Endometrial microvascular endothelial cells (primary cell): ENCODE data around the gene FAM47B. TPM values are rescaled to one million over a fixed set of nuclear protein-coding genes. Genes with fewer than 3 reads are reported as not detected.

Experiments used
- in situ Hi-C: cut with HindIII; loops from 2 replicates; pipeline ENCODE4 v1.10.0; 2017; ENCODE audit warnings: low sequenced_read_pairs, low pct_unique_long_range_greater_than_20kb; ENCODE audit errors: inconsistent ontology term
- total RNA-seq: library from RNA; depleted of rRNA; stranded (reverse); fragments of >200 nt; gene quantifications from one replicate; pipeline ENCODE4 v1.2.3, GENCODE V29; 2015; ENCODE audit errors: inconsistent ontology term

Gene FAM47B
- total RNA-seq, result not detected

DNA sequence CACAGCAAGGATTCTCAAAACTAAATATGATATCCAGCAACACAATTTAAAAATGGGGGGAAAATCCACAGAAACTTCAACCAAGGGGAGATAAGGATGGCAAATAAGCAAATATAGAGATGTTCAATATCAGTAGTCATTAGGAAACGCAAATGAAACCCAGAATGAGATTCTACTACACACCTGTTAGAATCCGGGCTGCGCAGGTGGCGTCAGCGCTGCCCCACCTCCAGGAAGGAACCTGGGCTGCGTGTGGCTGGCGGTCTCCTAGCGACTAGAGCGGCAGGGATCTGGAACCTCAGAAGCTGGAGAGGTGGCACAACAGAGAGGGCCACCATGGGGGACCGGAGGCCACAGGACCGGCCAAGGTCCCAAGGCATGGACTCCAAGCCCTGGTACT lies at the start of gene FAM47B:
Gene FAM47B, plus strand, starts transcription at position 301 of the 400 bp plus-strand sequence. Its CDS starts 36 bp downstream, at position 337.
- in situ Hi-C loops, result no loop called here

GRCh38 chrX:34893741-34894140 lies 48.9 kb upstream of the FAM47B start:
- in situ Hi-C loops, result no loop called here

DNA sequence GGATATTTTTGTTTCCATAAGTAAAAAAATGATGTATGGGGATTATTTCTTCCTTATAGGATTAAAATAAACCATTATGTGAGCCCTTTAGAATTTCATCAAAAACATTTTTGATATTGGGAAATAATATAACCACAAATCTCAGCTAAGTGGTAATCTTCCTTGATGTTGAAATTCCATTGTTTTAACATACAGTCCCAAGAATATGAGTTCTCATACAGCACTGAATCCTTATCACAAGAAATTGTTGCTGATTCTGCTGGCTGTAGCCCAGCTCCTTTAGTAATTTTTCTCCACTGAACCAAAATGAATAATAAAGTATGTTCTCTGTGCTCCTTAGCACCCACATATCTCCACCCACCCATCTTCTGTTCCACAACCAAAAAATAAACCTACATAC lies 41.9 kb upstream of the FAM47B start:
- in situ Hi-C loops, result no loop called here

DNA sequence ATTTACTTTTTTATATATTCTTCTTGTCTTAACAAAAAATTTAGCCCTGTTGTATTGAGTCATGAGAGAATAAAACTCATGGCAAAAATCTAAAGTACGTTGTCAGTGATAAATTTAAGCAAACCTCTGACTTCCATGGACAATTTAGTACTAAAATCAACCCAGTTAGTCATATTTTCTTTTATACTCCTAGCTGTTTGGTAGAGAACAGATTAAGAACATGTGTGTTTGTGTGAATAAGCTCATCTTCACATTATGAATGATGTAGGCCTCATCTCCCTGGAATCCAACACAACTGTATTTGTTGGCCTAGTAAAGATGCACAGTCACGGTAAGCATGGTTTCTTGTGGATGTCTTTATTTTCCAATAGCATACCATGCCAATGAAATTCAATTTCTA lies 40.8 kb upstream of the FAM47B start:
- in situ Hi-C loops, result no loop called here

DNA sequence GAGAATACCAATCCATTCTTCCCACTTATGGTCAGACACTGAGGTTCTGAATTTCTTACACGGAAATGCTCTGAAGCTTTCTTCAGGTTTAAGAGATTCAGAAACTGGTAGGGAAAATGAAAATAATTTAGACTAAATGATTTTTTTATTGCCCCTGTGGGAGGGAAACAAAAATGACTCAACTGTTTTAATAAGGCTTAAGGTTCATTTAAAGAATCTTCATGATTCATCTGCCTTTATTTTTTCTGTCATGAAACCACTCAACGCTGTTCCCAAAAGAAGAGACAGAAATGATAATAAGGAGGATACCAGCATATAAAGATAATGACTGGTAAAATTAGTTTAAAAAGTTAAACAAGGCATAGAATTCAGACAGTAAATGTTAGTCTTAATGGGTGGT lies 39.3 kb upstream of the FAM47B start:
- in situ Hi-C loops, result no loop called here

DNA sequence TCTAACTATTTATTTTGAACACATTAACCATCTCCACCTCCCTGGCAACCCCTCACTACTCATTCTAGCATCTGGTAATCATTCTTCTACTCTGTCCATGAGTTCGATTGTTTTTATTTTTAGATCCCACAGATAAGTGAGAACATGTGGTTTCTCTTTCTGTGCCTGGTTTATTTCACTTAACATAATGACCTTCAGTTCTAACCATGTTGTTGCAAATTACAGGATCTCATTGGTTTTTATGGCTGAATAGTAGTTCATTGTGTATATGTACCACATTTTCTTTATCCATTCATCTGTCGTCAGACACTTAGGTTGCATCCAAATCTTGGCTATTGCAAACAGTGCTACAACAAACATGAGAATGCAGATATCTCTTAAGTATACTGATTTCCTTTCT lies 33.4 kb upstream of the FAM47B start:
- in situ Hi-C loops, result no loop called here

DNA sequence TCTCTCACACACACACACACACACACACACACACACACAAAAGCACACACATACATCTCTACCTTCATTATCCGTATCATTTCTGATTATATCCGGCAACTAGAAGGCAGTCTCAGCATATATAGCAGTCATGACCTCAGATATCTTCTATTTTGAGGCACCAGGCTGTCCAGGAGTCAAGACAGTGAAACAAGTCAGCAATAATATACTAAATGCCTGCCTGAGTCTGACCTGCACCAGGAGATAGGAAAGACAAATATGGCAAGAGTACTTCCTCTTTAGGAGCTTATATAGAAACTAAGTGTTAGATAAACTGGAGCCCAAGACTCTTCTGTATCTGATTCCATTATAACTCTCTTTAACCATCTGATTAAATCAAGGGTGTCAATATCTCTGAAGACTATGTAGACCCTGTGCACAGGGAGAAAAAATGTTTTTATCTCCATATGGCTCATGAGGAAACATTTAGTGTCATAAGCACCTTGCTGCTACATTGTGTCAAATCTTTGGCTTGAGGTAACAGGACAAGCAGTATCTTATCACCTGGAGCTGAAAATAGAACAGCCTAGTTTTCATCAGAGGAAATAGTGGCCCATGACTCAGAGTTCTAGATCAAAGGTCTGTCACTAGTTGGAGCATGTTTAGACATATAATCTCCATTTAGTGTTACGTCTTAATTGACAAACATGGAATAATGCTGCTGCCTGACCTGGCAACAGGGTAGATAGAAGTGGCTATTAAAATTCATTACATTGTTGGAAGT lies 27.0 kb upstream of the FAM47B start:
- in situ Hi-C loops, result no loop called here

- in situ Hi-C loops, result no loop called here
These were observed 25.4 kb upstream of the FAM47B start for GRCh38 chrX:34917146-34917545.

- in situ Hi-C loops, result no loop called here
These were observed 24.4 kb upstream of the FAM47B start for GRCh38 chrX:34918091-34918736.

- in situ Hi-C loops, result no loop called here
These were observed 23.7 kb upstream of the FAM47B start for GRCh38 chrX:34918856-34919255.

DNA sequence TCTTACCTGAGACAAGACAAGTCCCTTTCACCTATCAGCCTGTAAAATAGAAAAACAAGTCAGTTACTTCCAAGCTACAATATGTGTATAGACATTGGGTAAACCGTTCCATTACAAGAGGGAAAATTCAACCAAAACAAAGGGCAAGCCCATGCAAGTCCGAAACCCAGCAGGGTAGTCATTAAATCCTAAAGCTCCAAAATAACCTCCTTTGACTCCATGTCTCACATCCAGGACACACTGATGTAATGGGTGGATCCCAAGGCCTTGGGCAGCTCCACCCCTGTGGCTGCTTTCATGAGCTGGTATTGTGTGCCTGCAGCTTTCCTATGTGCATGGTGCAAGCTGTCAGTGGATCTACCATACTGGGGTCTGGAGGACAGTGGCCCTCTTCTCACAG lies 14.7 kb upstream of the FAM47B start:
- in situ Hi-C loops, result no loop called here

- in situ Hi-C loops, result no loop called here
These were observed 639 bp downstream of the FAM47B start for GRCh38 chrX:34943235-34943634.

DNA sequence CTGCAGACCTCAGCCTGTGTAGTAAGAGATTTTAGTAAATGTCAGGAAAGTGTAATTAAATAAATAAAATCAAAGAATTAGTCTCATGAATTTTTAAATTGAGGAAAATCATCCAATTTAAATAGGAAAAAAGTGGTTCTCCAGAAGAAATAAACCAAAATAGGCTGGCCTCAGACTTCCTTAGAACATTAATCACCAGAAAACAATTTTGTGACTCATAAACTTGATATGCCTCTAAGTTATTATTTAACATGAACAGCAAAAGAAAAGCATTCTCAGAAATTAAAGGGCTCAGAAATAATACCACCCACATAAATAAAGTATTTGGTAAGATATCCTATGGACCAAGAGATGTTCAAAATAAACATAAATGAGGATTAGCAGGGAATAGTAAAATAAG lies 14.3 kb downstream of the FAM47B start:
- in situ Hi-C loops, result no loop called here

- in situ Hi-C loops, result no loop called here
These were observed 19.1 kb downstream of the FAM47B start for GRCh38 chrX:34961662-34962061.

DNA sequence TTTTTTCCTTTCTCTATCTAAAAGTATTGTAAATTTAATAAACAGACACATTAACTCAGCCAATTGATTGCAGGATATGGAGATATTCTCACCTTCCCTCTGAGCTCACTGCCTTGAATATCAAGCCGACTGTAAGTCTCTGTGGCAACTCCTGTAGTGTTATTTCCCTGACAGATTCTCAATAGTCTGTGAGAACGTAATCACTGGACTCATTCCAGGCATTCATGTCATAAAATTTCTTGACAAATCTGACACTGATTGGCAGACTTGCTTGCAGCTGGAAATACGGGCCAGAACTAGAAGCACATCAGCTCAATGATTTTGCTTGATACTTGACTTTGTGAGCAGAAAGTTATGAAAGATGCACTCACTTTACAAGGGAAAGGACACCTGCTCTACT lies 29.6 kb downstream of the FAM47B start:
- in situ Hi-C loops, result no loop called here

GRCh38 chrX:34978171-34978570 lies 35.6 kb downstream of the FAM47B start:
- in situ Hi-C loops, result no loop called here

- in situ Hi-C loops, result no loop called here
These were observed 45.0 kb downstream of the FAM47B start for GRCh38 chrX:34987646-34988045.
